Liver (tissue), 9 donors: ENCODE results near the gene SNRK. TPM values are rescaled to one million over a fixed set of nuclear protein-coding genes. Genes with fewer than 3 reads are reported as not detected.

Experiments
- DNase-seq: peaks from one replicate; pipeline ENCODE4 v3.0.0-alpha.2; 2017; ENCODE audit warnings: low spot score
- H3K27ac ChIP-seq, 2 donors: one replicate each; pipeline ENCODE4 v1.7.0; 2013; ENCODE audit warnings: inconsistent platforms in 2 of 2, low read length in 2 of 2, control low read depth in 1 of 2, low read depth in 1 of 2, mild to moderate bottlenecking in 1 of 2
- H3K27me3 ChIP-seq, 4 donors: one replicate each; pipeline versions ENCODE4 v1.6.1 to v1.7.0; 2013; ENCODE audit warnings: low read length in 3 of 4, inconsistent platforms in 1 of 4, mild to moderate bottlenecking in 1 of 4, moderate library complexity in 1 of 4; ENCODE audit not compliant: control insufficient read depth in 4 of 4, insufficient read depth in 4 of 4
- H3K36me3 ChIP-seq, 4 donors: one replicate each; pipeline versions ENCODE4 v1.6.1 to v1.7.0; 2013; ENCODE audit warnings: low read length in 3 of 4, mild to moderate bottlenecking in 3 of 4, low read depth in 1 of 4, moderate library complexity in 1 of 4; ENCODE audit not compliant: control insufficient read depth in 4 of 4, insufficient read depth in 3 of 4
- H3K4me1 ChIP-seq, 4 donors: one replicate each; pipeline versions ENCODE4 v1.6.1 to v1.7.0; 2013; ENCODE audit warnings: low read length in 3 of 4, mild to moderate bottlenecking in 3 of 4, moderate library complexity in 1 of 4; ENCODE audit not compliant: control insufficient read depth in 4 of 4, insufficient read depth in 4 of 4
- H3K4me3 ChIP-seq, 3 donors: one replicate each; pipeline versions ENCODE4 v1.6.1 to v1.7.0; 2013; ENCODE audit warnings: low read length in 3 of 3, control low read depth in 1 of 3, low read depth in 1 of 3, mild to moderate bottlenecking in 1 of 3
- H3K9ac ChIP-seq, 2 donors: one replicate each; pipeline ENCODE4 v1.7.0; 2013; ENCODE audit warnings: low read length in 2 of 2, mild to moderate bottlenecking in 2 of 2, moderate library complexity in 2 of 2, control low read depth in 1 of 2, low read depth in 1 of 2
- H3K9me3 ChIP-seq, 4 donors: one replicate each; pipeline versions ENCODE4 v1.6.1 to v1.7.0; 2013; ENCODE audit warnings: low read length in 3 of 4; ENCODE audit not compliant: control insufficient read depth in 4 of 4
- ATF3 ChIP-seq: IDR thresholded peaks from 2 replicates; pipeline ENCODE4 v1.6.1; 2016; ENCODE audit warnings: antibody characterized with exemption
- CTCF ChIP-seq: fragments of 150-350 bp; IDR thresholded peaks from 2 replicates; pipeline ENCODE4 v1.5.1; 2017; ENCODE audit warnings: improper control_type of control experiment, low read depth, low read length; ENCODE audit not compliant: missing input control
- EGR1 ChIP-seq, 2 donors: IDR thresholded peaks; 2 replicates each; pipeline ENCODE4 v1.6.1; 2016 to 2018; ENCODE audit warnings: antibody characterized with exemption in 2 of 2, low read depth in 2 of 2
- FOXA1 ChIP-seq: IDR thresholded peaks from 2 replicates; pipeline ENCODE4 v1.6.1; 2016; ENCODE audit warnings: antibody characterized with exemption
- HNF4A ChIP-seq, 2 donors: conservative IDR thresholded peaks; 2 replicates each; pipeline ENCODE4 v1.6.1; 2016; ENCODE audit warnings: antibody characterized with exemption in 2 of 2, mild to moderate bottlenecking in 2 of 2
- HNF4G ChIP-seq: IDR thresholded peaks from 2 replicates; pipeline ENCODE4 v1.6.1; 2016; ENCODE audit warnings: antibody characterized with exemption
- JUND ChIP-seq, 2 donors: IDR thresholded peaks; 2 replicates each; pipeline ENCODE4 v1.6.1; 2016; ENCODE audit warnings: antibody characterized with exemption in 2 of 2
- MAX ChIP-seq: IDR thresholded peaks from 2 replicates; pipeline ENCODE4 v1.6.1; 2016; ENCODE audit warnings: antibody characterized with exemption
- NR2F2 ChIP-seq: IDR thresholded peaks from 2 replicates; pipeline ENCODE4 v1.6.1; 2016; ENCODE audit warnings: antibody characterized with exemption
- RAD21 ChIP-seq, 2 donors: IDR thresholded peaks; 2 replicates each; pipeline ENCODE4 v1.6.1; 2016; ENCODE audit warnings: antibody characterized with exemption in 2 of 2, mild to moderate bottlenecking in 2 of 2
- REST ChIP-seq: IDR thresholded peaks from 2 replicates; pipeline ENCODE4 v1.6.1; 2016; ENCODE audit warnings: antibody characterized with exemption, mild to moderate bottlenecking
- RXRA ChIP-seq, 2 donors: IDR thresholded peaks; 2 replicates each; pipeline ENCODE4 v1.6.1; 2017 to 2018; ENCODE audit warnings: antibody characterized with exemption in 2 of 2, mild to moderate bottlenecking in 1 of 2
- YY1 ChIP-seq: IDR thresholded peaks from 2 replicates; pipeline ENCODE4 v1.6.1; 2016; ENCODE audit warnings: antibody characterized with exemption, mild to moderate bottlenecking
- ZBTB33 ChIP-seq: IDR thresholded peaks from 2 replicates; pipeline ENCODE4 v1.6.1; 2016; ENCODE audit warnings: antibody characterized with exemption
- WGBS: extraction: QIAGEN DNeasy Blood & Tissue Kit; methylation state at CpG from one replicate; pipeline ENCODE4 v1.1.7; 2013; 5-methylcytosine and 5-hydroxymethylcytosine counted together
- polyA plus RNA-seq, 2 donors: library from polyadenylated mRNA; stranded (reverse) in 1 of 2; unstranded in 1 of 2; fragments of 200-250 nt in 1 of 2; fragments of >200 nt in 1 of 2; fragmentation: Nextera tagmentation in 1 of 2; extraction: Ambion mirVana in 1 of 2; gene quantifications; one replicate each; pipeline versions ENCODE4 v1.2.1 to v1.2.3, GENCODE V29; 2013 to 2015
- total RNA-seq, 2 donors: library from RNA; depleted of rRNA; stranded (reverse); fragments of >200 nt; gene quantifications; one replicate each; pipeline ENCODE4 v1.2.3, GENCODE V29; 2014
- donor health status: healthy.
- donor health status: healthy.
- donor health status: healthy.
- donor health status: healthy.
- donor health status: healthy.

Gene SNRK
- total and polyA plus RNA-seq, 4 donors: 5.8 to 28.5 (median 14.6) TPM

- H3K27me3 ChIP-seq: no peaks in the 10 kb centered on the region
- no peak for DNase-seq
- peaks cover 0 to 12% (median 8%) of the 10 kb centered on the region in 4 donors for H3K4me1 ChIP-seq
- H3K4me3 ChIP-seq: no peak overlapping the region
- H3K9ac ChIP-seq: no peak overlapping the region
- H3K27ac ChIP-seq: no peak overlapping the region
- WGBS: 98% methylated on average over 2 of the region's 2 CpGs
- TF ChIP-seq REST (no peak), HNF4A (conservative IDR thresholded peaks at IDR 0.05) (no peak), EGR1 (IDR thresholded peaks at IDR 0.05; ENCODE audit: low read depth in 2 of 2) (no peak), NR2F2 (no peak)
- H3K36me3 ChIP-seq: peaks cover 4 to 59% (median 44%) of the 10 kb centered on the region in 4 donors
- peaks cover 6 to 16% (median 11%) of the 10 kb centered on the region in 4 donors for H3K9me3 ChIP-seq
Observed at GRCh38 chr3:43338295-43338694, 52.0 kb downstream of the SNRK start.

- Histone ChIP-seq H3K4me1 (peaks cover 0 to 12% (median 8%) of the 10 kb centered on the region in 4 donors), H3K9ac (no peak overlapping the region), H3K9me3 (peaks cover 6 to 16% (median 11%) of the 10 kb centered on the region in 4 donors), H3K36me3 (peaks cover 6 to 69% (median 49%) of the 10 kb centered on the region in 4 donors), H3K4me3 (no peak overlapping the region), H3K27me3 (no peaks in the 10 kb centered on the region), H3K27ac (peak overlapping the region in 1 of 2 donors; percentile 39)
- DNase-seq: no peak
- WGBS: 46% methylated on average over 7 of the region's 7 CpGs
- TF ChIP-seq RAD21 (IDR thresholded peaks at IDR 0.05) (peak in 1 of 2 donors; percentile 33), HNF4G (no peak), ZBTB33 (no peak), RXRA (IDR thresholded peaks at IDR 0.05) (peak; percentile 41 to 80), YY1 (peak; percentile 63), FOXA1 (peak; percentile 13), HNF4A (conservative IDR thresholded peaks at IDR 0.05) (peak; percentile 61 to 73), MAX (peak; percentile 25), ATF3 (no peak), JUND (IDR thresholded peaks at IDR 0.05) (no peak), CTCF (no peak)
Observed at GRCh38 chr3:43340403-43340802, 54.1 kb downstream of the SNRK start.
